ENCODE results near the gene SPATA4.

- no peak for TF ChIP-seq CTCF (IDR thresholded peaks at IDR 0.05)
- TF ChIP-seq POLR2A (IDR thresholded peaks at IDR 0.05), result no peak
Measured at GRCh38 chr4:176186067-176186466, 9.3 kb downstream of the SPATA4 start.

All from esophagus squamous epithelium (tissue), 4 donors.